ENCODE measurements around the gene BCL11B.

Gene BCL11B

DNA sequence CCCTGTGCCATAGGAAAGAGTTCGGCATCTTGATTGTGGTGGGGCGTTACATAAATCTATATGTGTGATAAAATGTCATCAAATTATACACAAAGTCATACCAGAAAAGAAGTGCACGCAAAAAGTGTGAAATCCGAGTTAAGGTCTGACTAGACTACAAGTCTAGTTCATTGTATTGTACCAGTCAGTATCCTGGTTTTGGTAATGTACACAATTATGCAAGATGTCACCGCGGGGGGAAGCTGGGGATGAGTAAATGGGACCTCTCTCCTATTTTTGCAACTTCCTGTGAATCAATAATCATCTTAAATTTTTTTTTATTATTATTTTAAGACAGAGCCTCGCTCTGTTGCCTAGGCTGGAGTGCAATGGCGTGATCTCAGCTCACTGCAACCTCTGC, 43.2 kb upstream of the BCL11B start:
- H3K27me3 ChIP-seq (ENCODE audit: control insufficient read depth in 1 of 2, insufficient read depth in 2 of 2, low read length in 2 of 2), result no peaks in the 10 kb centered on the region

GRCh38 chr14:99314623-99315022, 42.6 kb upstream of the BCL11B start:
- H3K9me3 ChIP-seq (ENCODE audit: control insufficient read depth in 1 of 2, low read length in 2 of 2), result no peaks in the 10 kb centered on the region
- no peak overlapping the region for H3K9ac ChIP-seq (ENCODE audit: low read depth in 1 of 2, low read length in 2 of 2)
- H3K4me1 ChIP-seq (ENCODE audit: control insufficient read depth in 1 of 2, insufficient read depth in 2 of 2, low read length in 2 of 2), result peaks cover 42 to 45% of the 10 kb centered on the region in 2 donors
- no peak overlapping the region for H3K27ac ChIP-seq (ENCODE audit: low read depth, low read length)
- no peaks in the 10 kb centered on the region for H3K36me3 ChIP-seq (ENCODE audit: control insufficient read depth in 1 of 2, insufficient read depth in 2 of 2, low read length in 2 of 2)
- H3K27me3 ChIP-seq (ENCODE audit: control insufficient read depth in 1 of 2, insufficient read depth in 2 of 2, low read length in 2 of 2), result no peaks in the 10 kb centered on the region
- H3K4me3 ChIP-seq (ENCODE audit: low read depth in 1 of 2, low read length in 2 of 2), result no peak overlapping the region

More for the DNA sequence above, 43.2 kb upstream of the BCL11B start:
- no peaks in the 10 kb centered on the region for H3K36me3 ChIP-seq (ENCODE audit: control insufficient read depth in 1 of 2, insufficient read depth in 2 of 2, low read length in 2 of 2)
- no peak overlapping the region for H3K9ac ChIP-seq (ENCODE audit: low read depth in 1 of 2, low read length in 2 of 2)
- no peaks in the 10 kb centered on the region for H3K9me3 ChIP-seq (ENCODE audit: control insufficient read depth in 1 of 2, low read length in 2 of 2)
- no peak overlapping the region for H3K27ac ChIP-seq (ENCODE audit: low read depth, low read length)
- peaks cover 48 to 50% of the 10 kb centered on the region in 2 donors for H3K4me1 ChIP-seq (ENCODE audit: control insufficient read depth in 1 of 2, insufficient read depth in 2 of 2, low read length in 2 of 2)
- H3K4me3 ChIP-seq (ENCODE audit: low read depth in 1 of 2, low read length in 2 of 2), result no peak overlapping the region

- peaks cover 30 to 33% of the 10 kb centered on the region in 2 donors for H3K4me1 ChIP-seq (ENCODE audit: control insufficient read depth in 1 of 2, insufficient read depth in 2 of 2, low read length in 2 of 2)
- H3K27ac ChIP-seq (ENCODE audit: low read depth, low read length), result no peak overlapping the region
- no peaks in the 10 kb centered on the region for H3K27me3 ChIP-seq (ENCODE audit: control insufficient read depth in 1 of 2, insufficient read depth in 2 of 2, low read length in 2 of 2)
- no peak overlapping the region for H3K9ac ChIP-seq (ENCODE audit: low read depth in 1 of 2, low read length in 2 of 2)
- no peak overlapping the region for H3K4me3 ChIP-seq (ENCODE audit: low read depth in 1 of 2, low read length in 2 of 2)
- no peaks in the 10 kb centered on the region for H3K9me3 ChIP-seq (ENCODE audit: control insufficient read depth in 1 of 2, low read length in 2 of 2)
- no peaks in the 10 kb centered on the region for H3K36me3 ChIP-seq (ENCODE audit: control insufficient read depth in 1 of 2, insufficient read depth in 2 of 2, low read length in 2 of 2)
These were observed 41.2 kb upstream of the BCL11B start for GRCh38 chr14:99313234-99313633.

GRCh38 chr14:99312106-99312505, 40.1 kb upstream of the BCL11B start:
- Histone ChIP-seq H3K27ac (ENCODE audit: low read depth, low read length) (no peak overlapping the region), H3K4me3 (ENCODE audit: low read depth in 1 of 2, low read length in 2 of 2) (no peak overlapping the region), H3K4me1 (ENCODE audit: control insufficient read depth in 1 of 2, insufficient read depth in 2 of 2, low read length in 2 of 2) (peaks cover 19 to 22% of the 10 kb centered on the region in 2 donors), H3K9ac (ENCODE audit: low read depth in 1 of 2, low read length in 2 of 2) (no peak overlapping the region), H3K9me3 (ENCODE audit: control insufficient read depth in 1 of 2, low read length in 2 of 2) (no peaks in the 10 kb centered on the region), H3K27me3 (ENCODE audit: control insufficient read depth in 1 of 2, insufficient read depth in 2 of 2, low read length in 2 of 2) (no peaks in the 10 kb centered on the region), H3K36me3 (ENCODE audit: control insufficient read depth in 1 of 2, insufficient read depth in 2 of 2, low read length in 2 of 2) (no peaks in the 10 kb centered on the region)

GRCh38 chr14:99309220-99309766, 37.3 kb upstream of the BCL11B start:
- Histone ChIP-seq H3K36me3 (ENCODE audit: control insufficient read depth in 1 of 2, insufficient read depth in 2 of 2, low read length in 2 of 2) (no peaks in the 10 kb centered on the region), H3K4me3 (ENCODE audit: low read depth in 1 of 2, low read length in 2 of 2) (no peak overlapping the region), H3K27ac (ENCODE audit: low read depth, low read length) (no peak overlapping the region), H3K9ac (ENCODE audit: low read depth in 1 of 2, low read length in 2 of 2) (no peak overlapping the region), H3K27me3 (ENCODE audit: control insufficient read depth in 1 of 2, insufficient read depth in 2 of 2, low read length in 2 of 2) (no peaks in the 10 kb centered on the region), H3K4me1 (ENCODE audit: control insufficient read depth in 1 of 2, insufficient read depth in 2 of 2, low read length in 2 of 2) (peaks cover 1 to 4% of the 10 kb centered on the region in 2 donors), H3K9me3 (ENCODE audit: control insufficient read depth in 1 of 2, low read length in 2 of 2) (no peaks in the 10 kb centered on the region)

DNA sequence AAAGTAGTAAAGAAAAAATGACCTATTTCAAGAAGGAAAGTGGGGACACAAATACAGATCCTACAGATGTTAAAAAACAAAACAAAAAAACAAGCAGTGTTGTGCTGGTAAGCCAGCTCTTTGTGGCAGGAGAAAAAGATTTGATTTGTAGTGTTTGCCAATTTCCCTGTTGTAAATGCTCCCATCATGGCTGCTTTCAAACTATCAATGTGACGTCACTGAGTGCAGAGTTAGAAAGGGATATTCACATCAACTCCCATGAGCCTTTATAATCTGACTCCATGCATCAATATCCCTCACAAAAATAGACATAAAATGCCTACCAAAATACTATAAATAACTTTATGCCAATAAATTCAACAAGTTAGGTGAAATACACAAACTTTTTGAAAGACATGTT, 32.2 kb upstream of the BCL11B start:
- Histone ChIP-seq H3K9me3 (ENCODE audit: control insufficient read depth in 1 of 2, low read length in 2 of 2) (peaks cover 0 to 5% of the 10 kb centered on the region in 2 donors), H3K9ac (ENCODE audit: low read depth in 1 of 2, low read length in 2 of 2) (no peak overlapping the region), H3K4me1 (ENCODE audit: control insufficient read depth in 1 of 2, insufficient read depth in 2 of 2, low read length in 2 of 2) (no peaks in the 10 kb centered on the region), H3K27ac (ENCODE audit: low read depth, low read length) (no peak overlapping the region), H3K36me3 (ENCODE audit: control insufficient read depth in 1 of 2, insufficient read depth in 2 of 2, low read length in 2 of 2) (no peaks in the 10 kb centered on the region), H3K4me3 (ENCODE audit: low read depth in 1 of 2, low read length in 2 of 2) (no peak overlapping the region), H3K27me3 (ENCODE audit: control insufficient read depth in 1 of 2, insufficient read depth in 2 of 2, low read length in 2 of 2) (no peaks in the 10 kb centered on the region)

DNA sequence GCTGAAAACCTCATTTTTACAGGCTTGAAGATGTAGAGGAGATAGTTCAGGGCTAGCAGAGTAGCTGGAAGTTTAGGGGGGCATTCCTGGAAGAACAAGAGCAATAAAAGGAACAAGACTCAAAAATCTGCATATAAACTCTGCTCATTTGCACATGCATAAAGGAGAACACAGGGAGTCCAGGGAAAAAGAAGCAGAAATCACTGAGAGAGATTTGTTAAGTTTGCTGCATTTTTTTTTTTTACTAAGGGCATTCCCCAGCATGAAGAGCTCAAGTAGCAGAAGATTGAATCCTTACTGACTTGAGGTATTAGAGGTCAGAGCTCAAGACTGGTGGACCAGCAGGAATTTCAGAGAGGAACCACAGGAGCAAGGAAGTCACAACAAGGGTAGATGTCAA, 28.2 kb upstream of the BCL11B start:
- H3K27me3 ChIP-seq (ENCODE audit: control insufficient read depth in 1 of 2, insufficient read depth in 2 of 2, low read length in 2 of 2), result no peaks in the 10 kb centered on the region
- peaks cover 0 to 5% of the 10 kb centered on the region in 2 donors for H3K9me3 ChIP-seq (ENCODE audit: control insufficient read depth in 1 of 2, low read length in 2 of 2)
- H3K9ac ChIP-seq (ENCODE audit: low read depth in 1 of 2, low read length in 2 of 2), result no peak overlapping the region

GRCh38 chr14:99296517-99296916, 24.5 kb upstream of the BCL11B start:
- no peak overlapping the region for H3K9ac ChIP-seq (ENCODE audit: low read depth in 1 of 2, low read length in 2 of 2)
- no peaks in the 10 kb centered on the region for H3K4me1 ChIP-seq (ENCODE audit: control insufficient read depth in 1 of 2, insufficient read depth in 2 of 2, low read length in 2 of 2)
- H3K36me3 ChIP-seq (ENCODE audit: control insufficient read depth in 1 of 2, insufficient read depth in 2 of 2, low read length in 2 of 2), result no peaks in the 10 kb centered on the region
- no peak overlapping the region for H3K4me3 ChIP-seq (ENCODE audit: low read depth in 1 of 2, low read length in 2 of 2)
- no peak overlapping the region for H3K27ac ChIP-seq (ENCODE audit: low read depth, low read length)
- no peaks in the 10 kb centered on the region for H3K27me3 ChIP-seq (ENCODE audit: control insufficient read depth in 1 of 2, insufficient read depth in 2 of 2, low read length in 2 of 2)
- H3K9me3 ChIP-seq (ENCODE audit: control insufficient read depth in 1 of 2, low read length in 2 of 2), result peaks cover 0 to 4% of the 10 kb centered on the region in 2 donors

More for the DNA sequence above, 28.2 kb upstream of the BCL11B start:
- Histone ChIP-seq H3K4me3 (ENCODE audit: low read depth in 1 of 2, low read length in 2 of 2) (no peak overlapping the region), H3K4me1 (ENCODE audit: control insufficient read depth in 1 of 2, insufficient read depth in 2 of 2, low read length in 2 of 2) (no peaks in the 10 kb centered on the region), H3K27ac (ENCODE audit: low read depth, low read length) (no peak overlapping the region), H3K36me3 (ENCODE audit: control insufficient read depth in 1 of 2, insufficient read depth in 2 of 2, low read length in 2 of 2) (no peaks in the 10 kb centered on the region)

DNA sequence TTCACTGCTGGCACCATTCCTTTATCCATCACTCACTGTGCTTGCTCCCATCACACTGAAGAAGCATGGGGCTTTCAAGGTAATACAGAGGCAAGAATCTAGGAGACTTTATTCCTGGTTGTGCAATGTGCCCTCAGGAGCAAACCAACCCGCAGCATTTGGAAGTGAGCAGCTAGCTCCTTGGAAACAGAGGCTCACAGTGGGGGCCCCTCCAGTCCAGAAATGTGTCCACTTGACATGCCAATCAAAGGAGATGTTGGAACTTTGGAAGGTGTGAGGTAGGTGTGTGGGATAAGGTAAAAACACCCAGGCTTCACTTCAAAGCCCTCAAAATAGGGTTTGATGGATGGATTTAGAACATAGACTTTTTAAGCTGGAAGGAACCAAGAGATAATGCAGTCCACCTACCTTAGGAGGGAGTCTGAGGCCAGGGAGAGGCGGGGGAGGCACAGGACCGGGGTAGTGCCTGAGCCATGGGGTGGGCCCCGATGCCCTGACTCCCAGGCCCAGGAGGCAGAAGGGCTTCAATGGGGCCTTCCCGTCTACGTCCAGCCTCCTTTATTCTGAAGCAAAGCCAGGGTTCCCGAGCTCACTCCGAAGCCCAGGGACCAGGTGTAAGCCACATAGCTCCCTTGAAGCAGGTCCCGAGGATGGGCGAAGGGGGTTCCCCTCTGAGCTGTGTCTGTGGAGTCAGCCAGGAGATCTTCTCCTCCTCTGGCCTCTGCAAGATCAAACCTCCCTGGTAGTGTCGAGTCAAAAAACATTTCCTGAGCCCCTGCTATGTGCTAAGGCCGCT, 17.6 kb upstream of the BCL11B start:
- Histone ChIP-seq H3K36me3 (ENCODE audit: control insufficient read depth in 1 of 2, insufficient read depth in 2 of 2, low read length in 2 of 2) (no peaks in the 10 kb centered on the region), H3K9ac (ENCODE audit: low read depth in 1 of 2, low read length in 2 of 2) (no peak overlapping the region), H3K4me1 (ENCODE audit: control insufficient read depth in 1 of 2, insufficient read depth in 2 of 2, low read length in 2 of 2) (peaks cover 4 to 6% of the 10 kb centered on the region in 2 donors)

DNA sequence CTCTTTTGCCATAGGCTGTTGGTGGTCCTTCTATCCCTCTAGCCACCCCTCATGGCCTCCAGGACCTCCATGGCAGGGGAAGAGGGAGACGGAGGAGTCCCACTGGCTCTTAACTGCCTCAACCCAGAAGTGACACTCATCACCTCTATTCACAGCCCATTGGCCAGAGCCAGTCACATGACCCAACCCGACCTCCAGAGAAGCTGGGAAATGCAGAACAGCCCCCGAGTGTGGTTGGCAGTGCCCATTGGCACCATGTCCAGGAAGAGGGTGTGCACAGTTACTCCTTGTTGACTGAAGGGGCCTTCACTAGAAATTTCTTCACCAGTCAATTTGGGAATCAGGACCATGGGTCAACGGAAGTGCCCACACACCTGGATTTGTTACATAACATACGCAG, 17.0 kb upstream of the BCL11B start:
- H3K9ac ChIP-seq (ENCODE audit: low read depth in 1 of 2, low read length in 2 of 2), result no peak overlapping the region
- H3K9me3 ChIP-seq (ENCODE audit: control insufficient read depth in 1 of 2, low read length in 2 of 2), result no peaks in the 10 kb centered on the region
- no peak overlapping the region for H3K27ac ChIP-seq (ENCODE audit: low read depth, low read length)
- no peaks in the 10 kb centered on the region for H3K36me3 ChIP-seq (ENCODE audit: control insufficient read depth in 1 of 2, insufficient read depth in 2 of 2, low read length in 2 of 2)
- H3K27me3 ChIP-seq (ENCODE audit: control insufficient read depth in 1 of 2, insufficient read depth in 2 of 2, low read length in 2 of 2), result no peaks in the 10 kb centered on the region
- peaks cover 4 to 6% of the 10 kb centered on the region in 2 donors for H3K4me1 ChIP-seq (ENCODE audit: control insufficient read depth in 1 of 2, insufficient read depth in 2 of 2, low read length in 2 of 2)
- no peak overlapping the region for H3K4me3 ChIP-seq (ENCODE audit: low read depth in 1 of 2, low read length in 2 of 2)

More for the DNA sequence above, 17.6 kb upstream of the BCL11B start:
- Histone ChIP-seq H3K27ac (ENCODE audit: low read depth, low read length) (no peak overlapping the region), H3K27me3 (ENCODE audit: control insufficient read depth in 1 of 2, insufficient read depth in 2 of 2, low read length in 2 of 2) (no peaks in the 10 kb centered on the region), H3K9me3 (ENCODE audit: control insufficient read depth in 1 of 2, low read length in 2 of 2) (no peaks in the 10 kb centered on the region), H3K4me3 (ENCODE audit: low read depth in 1 of 2, low read length in 2 of 2) (no peak overlapping the region)

All from duodenal mucosa (tissue), 2 donors.